HepG2 (cell line): ENCODE measurements around the gene KRTAP1-3. TPM values are rescaled to one million over a fixed set of nuclear protein-coding genes. Genes with fewer than 3 reads are reported as not detected.

Source experiments
- ATAC-seq: fragments of 200-7000 bp; cut with Tn5 transposase; 3 replicates; pipeline ENCODE4 v1.9.1; 2020; ENCODE audit warnings: mild to moderate bottlenecking, moderate library complexity
- BruUV-seq: library from RNA; stranded (reverse); fragments of 400-500 nt; replicated peaks from 2 replicates; lab custom pipeline; 2021; lab: Mats Ljungman, UMichigan
- CTCF ChIA-PET: fragments of 300-600 bp; formaldehyde crosslinking; extraction: SDS; loops from one replicate; lab custom pipeline; 2021; ENCODE audit warnings: low total read pairs, inconsistent platforms, low intra/inter-chr PET ratio; lab: Yijun Ruan, JAX
- POLR2A ChIA-PET: fragments of 350-600 bp; sonication (Branson Sonifier 250); formaldehyde crosslinking; loops from one replicate; lab custom pipeline; 2020; ENCODE audit warnings: antibody characterized with exemption, inconsistent platforms; lab: Yijun Ruan, JAX
- DNase-seq: peaks from one replicate; pipeline ENCODE4 v3.0.0-alpha.2; 2015; ENCODE audit warnings: low spot score
- FAIRE-seq: peaks from 3 replicates; lab custom pipeline; 2011; peaks lifted over from hg19 to GRCh38; lab: Jason Lieb, UNC
- H2AFZ ChIP-seq: one replicate; pipeline ENCODE4 v1.6.1; 2011; ENCODE audit warnings: low read length, inconsistent platforms
- H3K27ac ChIP-seq: fragments of 300-600 bp; 3 replicates; pipeline ENCODE4 v1.8.0; 2011; ENCODE audit warnings: mixed run types, mild to moderate bottlenecking, mixed read lengths, low read length, inconsistent platforms; ENCODE audit not compliant: insufficient read depth; ENCODE audit errors: extremely low read length
- H3K27me3 ChIP-seq, 2 experiments: fragments of 200-600 bp in 1 of 2; 2 replicates in 1 of 2; 3 replicates in 1 of 2; pipeline versions ENCODE4 v1.6.0 to v1.8.0; 2011; ENCODE audit warnings: low read length in 2 of 2, mild to moderate bottlenecking in 2 of 2, moderate library complexity in 2 of 2, inconsistent platforms in 1 of 2; ENCODE audit not compliant: insufficient read depth in 2 of 2, control insufficient read depth in 1 of 2
- H3K36me3 ChIP-seq, 2 experiments: fragments of 200-600 bp in 1 of 2; replicated peaks in 1 of 2; 2 replicates in 1 of 2; 3 replicates in 1 of 2; pipeline versions ENCODE4 v1.5.1 to v1.8.0; 2011; ENCODE audit warnings: low read length in 2 of 2, inconsistent platforms in 1 of 2; ENCODE audit not compliant: insufficient read depth in 2 of 2, control insufficient read depth in 1 of 2
- H3K4me1 ChIP-seq: 2 replicates; pipeline ENCODE4 v1.5.1; 2012; ENCODE audit warnings: low read length, inconsistent platforms; ENCODE audit not compliant: insufficient read depth
- H3K4me2 ChIP-seq: 2 replicates; pipeline ENCODE4 v1.6.0; 2011; ENCODE audit warnings: low read depth, low read length, inconsistent platforms
- H3K4me3 ChIP-seq, 3 experiments: fragments of 200-600 bp in 1 of 3; sonication (generic), shearing (Covaris generic) in 1 of 3; replicated peaks in 1 of 3; 2 replicates each; pipeline ENCODE4 v1.5.1; 2011 to 2016; ENCODE audit warnings: low read length in 3 of 3, inconsistent platforms in 2 of 3, low read depth in 2 of 3, mild to moderate bottlenecking in 2 of 3, control low read depth in 1 of 3, mixed read lengths in 1 of 3; ENCODE audit not compliant: insufficient read depth in 1 of 3
- H3K79me2 ChIP-seq: one replicate; pipeline ENCODE4 v1.6.1; 2011; ENCODE audit warnings: low read length, inconsistent platforms; ENCODE audit not compliant: insufficient read depth
- H3K9ac ChIP-seq: 2 replicates; pipeline ENCODE4 v1.6.0; 2011; ENCODE audit warnings: mild to moderate bottlenecking, low read depth, low read length, inconsistent platforms; ENCODE audit not compliant: insufficient read depth
- H3K9me3 ChIP-seq: 2 replicates; pipeline ENCODE4 v1.5.1; 2012; ENCODE audit warnings: mild to moderate bottlenecking, low read length
- H4K20me1 ChIP-seq: 2 replicates; pipeline ENCODE4 v1.6.0; 2011; ENCODE audit warnings: inconsistent platforms, mild to moderate bottlenecking, low read length, moderate library complexity; ENCODE audit not compliant: insufficient read depth
- GTF2F1 ChIP-seq: fragments of 150-350 bp; IDR thresholded peaks from 2 replicates; pipeline ENCODE4 v1.6.1; 2014; ENCODE audit warnings: low read length
- HNRNPLL ChIP-seq: fragments of 200-400 bp; formaldehyde crosslinking; IDR thresholded peaks from 2 replicates; pipeline ENCODE4 v1.6.1; 2017; ENCODE audit warnings: mild to moderate bottlenecking, low read depth, low read length; ENCODE audit not compliant: poor library complexity, severe bottlenecking
- ZFP82 ChIP-seq: sonication (generic); formaldehyde crosslinking; IDR thresholded peaks from 2 replicates; pipeline ENCODE4 v1.5.1; 2020; ENCODE audit warnings: mild to moderate bottlenecking, missing genetic modification reagents, borderline replicate concordance
- ZNF180 ChIP-seq: sonication (generic); formaldehyde crosslinking; IDR thresholded peaks from 2 replicates; pipeline ENCODE4 v1.4.0; 2020; ENCODE audit warnings: low read depth, missing genetic modification reagents, borderline replicate concordance
- ZNF24 ChIP-seq: fragments of 450-650 bp; IDR thresholded peaks from 2 replicates; pipeline ENCODE4 v1.6.1; 2017; ENCODE audit warnings: antibody characterized with exemption, mild to moderate bottlenecking
- ZNF335 ChIP-seq: sonication (generic); formaldehyde crosslinking; IDR thresholded peaks from 2 replicates; pipeline ENCODE4 v1.4.0; 2020; ENCODE audit warnings: missing genetic modification reagents
- WGBS: methylation state at CpG from one replicate; pipeline ENCODE4 v1.1.6; 2017; ENCODE audit warnings: low lambda C conversion rate; 5-methylcytosine and 5-hydroxymethylcytosine counted together
- in situ Hi-C: cut with HindIII; loops from 2 replicates; pipeline ENCODE4 v1.10.0; 2017; ENCODE audit warnings: low pct_unique_long_range_greater_than_20kb; ENCODE audit not compliant: extremely low pct_ligation_motif_present
- intact Hi-C: fragments of 100-400 bp; cut with micrococcal nuclease; formaldehyde crosslinking; loops from one replicate; pipeline ENCODE4 v1.10.0; 2022; ENCODE audit not compliant: unreplicated experiment
- polyA plus RNA-seq, 8 experiments: library from polyadenylated mRNA; depleted of rRNA in 3 of 8; stranded (reverse) in 7 of 8; unstranded in 1 of 8; fragments of >200 nt; fragmentation: Illumina TruSeq in 4 of 8; extraction: Trizol in 4 of 8; gene quantifications; 2 replicates each; pipeline versions ENCODE4 v1.2.1 to v1.2.3, GENCODE V29; 2011 to 2016; ENCODE audit warnings: low read depth in 4 of 8, missing spikeins in 1 of 8, mixed read lengths in 1 of 8; ENCODE audit not compliant: insufficient read depth in 1 of 8
- total RNA-seq, 5 experiments: library from RNA; depleted of rRNA; stranded (reverse); fragments of >200 nt; fragmentation: Illumina TruSeq; extraction: Trizol; gene quantifications; 2 replicates each; pipeline ENCODE4 v1.2.3, GENCODE V29; 2016; ENCODE audit warnings: low read depth in 1 of 5
- TF ChIP-seq, protein P1 (sequence below): sonication (generic); formaldehyde crosslinking; IDR thresholded peaks from 2 replicates; pipeline ENCODE4 v1.5.0; 2020; ENCODE audit warnings: mild to moderate bottlenecking, missing genetic modification reagents, moderate library complexity
- TF ChIP-seq, protein P2 (sequence below): sonication (generic); formaldehyde crosslinking; IDR thresholded peaks from 2 replicates; pipeline ENCODE4 v1.5.0; 2020; ENCODE audit warnings: missing genetic modification reagents, mild to moderate bottlenecking, borderline replicate concordance
- TF ChIP-seq, protein P3 (sequence below): sonication (generic); formaldehyde crosslinking; IDR thresholded peaks from 2 replicates; pipeline ENCODE4 v1.8.0; 2022; ENCODE audit warnings: missing genetic modification reagents, low read depth, mild to moderate bottlenecking, borderline replicate concordance
- TF ChIP-seq, protein P4 (sequence below): sonication (generic); formaldehyde crosslinking; IDR thresholded peaks from 2 replicates; pipeline ENCODE4 v1.5.1; 2020; ENCODE audit warnings: missing genetic modification reagents, mild to moderate bottlenecking, borderline replicate concordance

The KRTAP1-3 gene
- total and polyA plus RNA-seq, 2 of the 13 experiments (the other 11 are each of a cell fraction or from before 2014, with no cell fraction given) = not detected

DNA sequence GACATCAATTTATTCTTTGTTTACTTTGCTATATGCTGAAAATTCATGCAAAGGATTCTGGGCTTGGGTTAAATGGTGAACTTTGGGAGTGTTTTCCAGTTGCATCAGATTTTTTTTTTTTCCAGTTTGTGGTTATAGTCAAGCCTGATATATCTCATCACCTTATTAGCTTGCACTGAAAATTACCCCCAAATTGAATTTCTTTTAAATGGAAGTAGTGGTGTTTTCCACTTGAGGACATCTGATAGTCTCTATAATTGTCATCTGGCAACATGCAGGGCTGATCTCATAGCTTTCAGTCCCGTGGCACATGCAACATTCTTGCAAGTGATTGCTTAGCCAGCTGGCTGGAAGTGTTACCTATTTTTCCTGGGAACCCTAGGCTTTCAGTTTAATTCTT is 21.1 kb downstream of the KRTAP1-3 start:
- no peak overlapping the region for H3K27ac ChIP-seq
- no peak for FAIRE-seq
- no peak overlapping the region for H3K4me2 ChIP-seq
- BruUV-seq = no TSS peak
- no peaks in the 10 kb centered on the region for H3K79me2 ChIP-seq
- H3K4me3 ChIP-seq = no peak overlapping the region
- TF ChIP-seq ZNF335 (no peak), ZFP82 (no peak), ZNF180 (no peak), HNRNPLL (no peak), ZNF24 (no peak), GTF2F1 (no peak)
- TF ChIP-seq, protein P1, sequence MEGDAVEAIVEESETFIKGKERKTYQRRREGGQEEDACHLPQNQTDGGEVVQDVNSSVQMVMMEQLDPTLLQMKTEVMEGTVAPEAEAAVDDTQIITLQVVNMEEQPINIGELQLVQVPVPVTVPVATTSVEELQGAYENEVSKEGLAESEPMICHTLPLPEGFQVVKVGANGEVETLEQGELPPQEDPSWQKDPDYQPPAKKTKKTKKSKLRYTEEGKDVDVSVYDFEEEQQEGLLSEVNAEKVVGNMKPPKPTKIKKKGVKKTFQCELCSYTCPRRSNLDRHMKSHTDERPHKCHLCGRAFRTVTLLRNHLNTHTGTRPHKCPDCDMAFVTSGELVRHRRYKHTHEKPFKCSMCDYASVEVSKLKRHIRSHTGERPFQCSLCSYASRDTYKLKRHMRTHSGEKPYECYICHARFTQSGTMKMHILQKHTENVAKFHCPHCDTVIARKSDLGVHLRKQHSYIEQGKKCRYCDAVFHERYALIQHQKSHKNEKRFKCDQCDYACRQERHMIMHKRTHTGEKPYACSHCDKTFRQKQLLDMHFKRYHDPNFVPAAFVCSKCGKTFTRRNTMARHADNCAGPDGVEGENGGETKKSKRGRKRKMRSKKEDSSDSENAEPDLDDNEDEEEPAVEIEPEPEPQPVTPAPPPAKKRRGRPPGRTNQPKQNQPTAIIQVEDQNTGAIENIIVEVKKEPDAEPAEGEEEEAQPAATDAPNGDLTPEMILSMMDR (CRISPR knock-in tag) = no peak
- TF ChIP-seq, protein P2, sequence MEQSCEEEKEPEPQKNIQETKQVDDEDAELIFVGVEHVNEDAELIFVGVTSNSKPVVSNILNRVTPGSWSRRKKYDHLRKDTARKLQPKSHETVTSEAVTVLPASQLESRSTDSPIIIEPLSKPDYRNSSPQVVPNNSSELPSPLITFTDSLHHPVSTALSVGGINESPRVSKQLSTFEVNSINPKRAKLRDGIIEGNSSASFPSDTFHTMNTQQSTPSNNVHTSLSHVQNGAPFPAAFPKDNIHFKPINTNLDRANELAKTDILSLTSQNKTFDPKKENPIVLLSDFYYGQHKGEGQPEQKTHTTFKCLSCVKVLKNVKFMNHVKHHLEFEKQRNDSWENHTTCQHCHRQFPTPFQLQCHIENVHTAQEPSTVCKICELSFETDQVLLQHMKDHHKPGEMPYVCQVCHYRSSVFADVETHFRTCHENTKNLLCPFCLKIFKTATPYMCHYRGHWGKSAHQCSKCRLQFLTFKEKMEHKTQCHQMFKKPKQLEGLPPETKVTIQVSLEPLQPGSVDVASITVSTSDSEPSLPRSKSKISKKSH (CRISPR knock-in tag) = no peak
- TF ChIP-seq, protein P3, sequence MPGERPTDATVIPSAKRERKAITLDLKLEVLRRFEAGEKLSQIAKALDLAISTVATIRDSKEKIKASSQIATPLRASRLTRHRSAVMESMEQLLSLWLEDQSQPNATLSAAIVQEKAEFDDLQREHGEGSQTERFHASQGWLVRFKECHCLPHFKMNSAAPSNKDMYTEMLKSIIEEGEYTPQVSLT (CRISPR knock-in tag) = no peak
- TF ChIP-seq, protein P4, sequence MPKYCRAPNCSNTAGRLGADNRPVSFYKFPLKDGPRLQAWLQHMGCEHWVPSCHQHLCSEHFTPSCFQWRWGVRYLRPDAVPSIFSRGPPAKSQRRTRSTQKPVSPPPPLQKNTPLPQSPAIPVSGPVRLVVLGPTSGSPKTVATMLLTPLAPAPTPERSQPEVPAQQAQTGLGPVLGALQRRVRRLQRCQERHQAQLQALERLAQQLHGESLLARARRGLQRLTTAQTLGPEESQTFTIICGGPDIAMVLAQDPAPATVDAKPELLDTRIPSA (CRISPR knock-in tag) = no peak
- in situ Hi-C loops (no loop called here), intact Hi-C loops (no loop called here)
- 67% methylated on average over 1 of the region's 1 CpG for WGBS
- no peak overlapping the region for H3K9ac ChIP-seq
- no peaks in the 10 kb centered on the region for H4K20me1 ChIP-seq
- CTCF ChIA-PET = no interaction called here
- no peaks in the 10 kb centered on the region for H3K9me3 ChIP-seq
- peaks cover 64% of the 10 kb centered on the region for H3K4me1 ChIP-seq
- H3K27me3 ChIP-seq = no peaks in the 10 kb centered on the region
- POLR2A ChIA-PET = interaction anchor here (1.0 kb wide), 1 partner anchor 460 kb away, joined by 3 read pairs; no protein-coding TSS in a partner anchor
- no peak overlapping the region for H2AFZ ChIP-seq
- no peak for ATAC-seq
- H3K36me3 ChIP-seq = no peaks in the 10 kb centered on the region
- no peak for DNase-seq
